ENCODE measurements around the gene BCAS1.

The BCAS1 gene

GRCh38 chr20:53907968-53908751, 162.2 kb downstream of the BCAS1 start:
- TF ChIP-seq GATA2 (IDR thresholded peaks at IDR 0.05; ENCODE audit: low read depth, low read length) (no peak), GATA3 (IDR thresholded peaks at IDR 0.05; ENCODE audit: low read depth, low read length) (no peak)

GRCh38 chr20:53905820-53906191, 164.6 kb downstream of the BCAS1 start:
- no peak for TF ChIP-seq GATA2 (IDR thresholded peaks at IDR 0.05; ENCODE audit: low read depth, low read length)
- TF ChIP-seq GATA3 (IDR thresholded peaks at IDR 0.05; ENCODE audit: low read depth, low read length), result no peak

GRCh38 chr20:53905019-53905819, 165.2 kb downstream of the BCAS1 start:
- no peak for TF ChIP-seq GATA2 (IDR thresholded peaks at IDR 0.05; ENCODE audit: low read depth, low read length)
- TF ChIP-seq GATA3 (IDR thresholded peaks at IDR 0.05; ENCODE audit: low read depth, low read length), result no peak

GRCh38 chr20:53904261-53904660, 166.1 kb downstream of the BCAS1 start:
- TF ChIP-seq GATA3 (IDR thresholded peaks at IDR 0.05; ENCODE audit: low read depth, low read length), result no peak
- TF ChIP-seq GATA2 (IDR thresholded peaks at IDR 0.05; ENCODE audit: low read depth, low read length), result no peak

- TF ChIP-seq GATA3 (IDR thresholded peaks at IDR 0.05; ENCODE audit: low read depth, low read length) (no peak), GATA2 (IDR thresholded peaks at IDR 0.05; ENCODE audit: low read depth, low read length) (no peak)
Measured at GRCh38 chr20:53903652-53903987, 166.8 kb downstream of the BCAS1 start.

- TF ChIP-seq GATA2 (IDR thresholded peaks at IDR 0.05; ENCODE audit: low read depth, low read length) (no peak), GATA3 (IDR thresholded peaks at IDR 0.05; ENCODE audit: low read depth, low read length) (no peak)
Measured at GRCh38 chr20:53902968-53903651, 167.3 kb downstream of the BCAS1 start.

- TF ChIP-seq GATA2 (IDR thresholded peaks at IDR 0.05; ENCODE audit: low read depth, low read length), result no peak
- no peak for TF ChIP-seq GATA3 (IDR thresholded peaks at IDR 0.05; ENCODE audit: low read depth, low read length)
Measured at GRCh38 chr20:53901497-53902096, 168.8 kb downstream of the BCAS1 start.

- no peak for TF ChIP-seq GATA2 (IDR thresholded peaks at IDR 0.05; ENCODE audit: low read depth, low read length)
- TF ChIP-seq GATA3 (IDR thresholded peaks at IDR 0.05; ENCODE audit: low read depth, low read length), result no peak
Measured at GRCh38 chr20:53901064-53901463, 169.3 kb downstream of the BCAS1 start.

- no peak for TF ChIP-seq GATA2 (IDR thresholded peaks at IDR 0.05; ENCODE audit: low read depth, low read length)
- no peak for TF ChIP-seq GATA3 (IDR thresholded peaks at IDR 0.05; ENCODE audit: low read depth, low read length)
Measured at GRCh38 chr20:53900380-53900999, 169.9 kb downstream of the BCAS1 start.

GRCh38 chr20:53899351-53900167, 170.8 kb downstream of the BCAS1 start:
- TF ChIP-seq GATA3 (IDR thresholded peaks at IDR 0.05; ENCODE audit: low read depth, low read length) (no peak), GATA2 (IDR thresholded peaks at IDR 0.05; ENCODE audit: low read depth, low read length) (peak; percentile 73)

GRCh38 chr20:53898556-53898931, 171.8 kb downstream of the BCAS1 start:
- TF ChIP-seq GATA2 (IDR thresholded peaks at IDR 0.05; ENCODE audit: low read depth, low read length) (no peak), GATA3 (IDR thresholded peaks at IDR 0.05; ENCODE audit: low read depth, low read length) (no peak)

- no peak for TF ChIP-seq GATA2 (IDR thresholded peaks at IDR 0.05; ENCODE audit: low read depth, low read length)
- TF ChIP-seq GATA3 (IDR thresholded peaks at IDR 0.05; ENCODE audit: low read depth, low read length), result no peak
Measured at GRCh38 chr20:53897884-53898555, 172.4 kb downstream of the BCAS1 start.

Measured in SH-SY5Y (cell line).